Nephron (organoid): Measurements from ENCODE around the gene TH.
"Not testable (repeated sequence)": the region's sequence is repeated elsewhere in the genome, so short reads cannot be mapped to it uniquely, and the experiment has no call there.

ENCODE experiments used
- H3K27ac Mint-ChIP-seq, 3 experiments: 2 replicates each; pipeline ENCODE4 v1.8.0; 2020; ENCODE audit warnings: mixed read lengths in 3 of 3, mild to moderate bottlenecking in 2 of 3, moderate library complexity in 1 of 3
- H3K27me3 Mint-ChIP-seq: 2 replicates; pipeline ENCODE4 v1.8.0; 2021; ENCODE audit warnings: low read depth, mild to moderate bottlenecking, moderate library complexity, mixed read lengths
- H3K36me3 Mint-ChIP-seq: 2 replicates; pipeline ENCODE4 v1.8.0; 2020; ENCODE audit warnings: low read depth, mixed read lengths
- H3K4me1 Mint-ChIP-seq: 2 replicates; pipeline ENCODE4 v1.8.0; 2020; ENCODE audit warnings: mixed read lengths
- H3K4me3 Mint-ChIP-seq, 3 experiments: 2 replicates each; pipeline ENCODE4 v1.8.0; 2020; ENCODE audit warnings: mild to moderate bottlenecking in 3 of 3, mixed read lengths in 3 of 3, moderate library complexity in 2 of 3
- H3K9me3 Mint-ChIP-seq: 2 replicates; pipeline ENCODE4 v1.8.0; 2020; ENCODE audit warnings: mixed read lengths
- CTCF ChIP-seq, 3 experiments: fragments of 200-600 bp; sonication (generic); IDR thresholded peaks; one replicate each; pipeline ENCODE4 v1.5.0; 2021; ENCODE audit warnings: antibody characterized with exemption in 3 of 3; ENCODE audit not compliant: unreplicated experiment in 3 of 3

The TH gene

DNA sequence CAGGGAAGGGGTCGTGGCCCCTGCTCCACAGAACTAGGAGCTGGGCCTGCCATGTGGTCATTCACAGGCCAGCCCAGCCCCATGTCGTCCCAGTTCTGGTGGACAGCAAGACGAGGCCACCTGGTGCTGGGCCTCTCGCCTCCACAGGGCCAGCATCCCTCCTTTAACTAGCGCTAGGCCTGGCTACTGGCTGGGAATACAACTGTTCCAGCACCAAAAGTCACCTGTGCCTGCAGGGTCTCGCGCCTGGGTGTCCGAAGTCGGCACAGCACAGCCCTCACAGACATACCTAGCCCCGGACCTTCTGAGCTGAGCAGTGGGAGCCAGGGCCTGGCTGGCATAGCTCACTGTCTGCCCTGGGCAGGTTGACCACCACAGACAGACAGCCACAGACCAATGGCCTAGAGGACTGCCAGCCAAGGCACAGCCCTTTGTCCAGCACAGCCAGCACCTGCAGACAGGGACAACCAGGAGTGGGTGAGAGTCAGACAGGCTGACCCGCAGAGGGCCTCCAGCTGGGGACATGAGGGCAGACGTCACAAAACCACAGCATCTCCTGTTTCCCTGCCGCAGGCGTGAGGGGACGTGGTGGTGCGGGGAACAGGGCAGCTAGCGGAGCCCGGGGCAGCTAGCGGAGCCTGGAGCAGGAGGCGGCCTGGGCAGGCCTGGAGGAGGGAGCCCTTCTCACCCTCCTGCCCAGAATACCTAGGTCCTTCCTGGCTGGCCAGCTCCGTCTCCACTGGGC lies 27.2 kb upstream of the TH start:
- Mint-ChIP-seq H3K4me3 (no peak overlapping the region), H3K36me3 (no peaks in the 10 kb centered on the region), H3K27ac (no peak overlapping the region), H3K9me3 (peaks cover 5% of the 10 kb centered on the region), H3K27me3 (peaks cover 17% of the 10 kb centered on the region), H3K4me1 (no peaks in the 10 kb centered on the region)
- TF ChIP-seq CTCF (IDR thresholded peaks at IDR 0.05; ENCODE audit: unreplicated experiment in 3 of 3): no peak

- Mint-ChIP-seq H3K4me3 (no peak overlapping the region), H3K27ac (no peak overlapping the region), H3K36me3 (no peaks in the 10 kb centered on the region), H3K4me1 (no peaks in the 10 kb centered on the region), H3K27me3 (peaks cover 20% of the 10 kb centered on the region), H3K9me3 (peaks cover 5% of the 10 kb centered on the region)
- TF ChIP-seq CTCF (IDR thresholded peaks at IDR 0.05; ENCODE audit: unreplicated experiment in 3 of 3): no peak
Measured at GRCh38 chr11:2197771-2198520, 26.3 kb upstream of the TH start.

GRCh38 chr11:2196970-2197770 lies 25.6 kb upstream of the TH start:
- Mint-ChIP-seq H3K9me3 (peaks cover 5% of the 10 kb centered on the region), H3K4me1 (no peaks in the 10 kb centered on the region), H3K27ac (peak overlapping the region in 1 of 3 experiments; percentile 79), H3K27me3 (peaks cover 20% of the 10 kb centered on the region), H3K36me3 (no peaks in the 10 kb centered on the region), H3K4me3 (no peak overlapping the region)
- TF ChIP-seq CTCF (IDR thresholded peaks at IDR 0.05; ENCODE audit: unreplicated experiment in 3 of 3): peak; percentile 80 to 88 (median 84)

DNA sequence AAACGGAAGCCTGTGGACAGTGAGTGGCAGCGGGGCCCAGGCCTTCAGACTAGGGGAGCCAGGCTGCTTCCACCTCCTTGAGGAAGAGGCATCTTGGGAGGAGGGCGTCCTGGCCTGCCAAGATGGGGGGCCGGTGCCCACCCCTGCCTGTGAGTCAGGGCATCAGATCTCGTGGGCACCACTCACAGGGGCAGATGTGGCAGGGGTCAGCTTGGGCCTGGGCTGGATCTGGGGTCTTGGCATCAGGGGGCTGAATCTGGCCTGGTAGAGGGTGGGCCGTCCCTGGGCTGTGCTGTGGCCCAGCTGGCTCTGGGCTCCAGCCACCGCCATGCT lies 24.1 kb upstream of the TH start:
- Mint-ChIP-seq H3K4me1 (peaks cover 4% of the 10 kb centered on the region), H3K9me3 (no peaks in the 10 kb centered on the region), H3K27me3 (peaks cover 16% of the 10 kb centered on the region), H3K27ac (peak overlapping the region in 1 of 3 experiments; percentile 79), H3K4me3 (no peak overlapping the region), H3K36me3 (no peaks in the 10 kb centered on the region)
- no peak for TF ChIP-seq CTCF (IDR thresholded peaks at IDR 0.05; ENCODE audit: unreplicated experiment in 3 of 3)

- Mint-ChIP-seq H3K36me3 (no peaks in the 10 kb centered on the region), H3K9me3 (no peaks in the 10 kb centered on the region), H3K27ac (peak overlapping the region in 1 of 3 experiments; percentile 56), H3K4me3 (no peak overlapping the region), H3K27me3 (peaks cover 20% of the 10 kb centered on the region), H3K4me1 (peaks cover 8% of the 10 kb centered on the region)
- TF ChIP-seq CTCF (IDR thresholded peaks at IDR 0.05; ENCODE audit: unreplicated experiment in 3 of 3): peak; percentile 90 to 94 (median 92)
Measured at GRCh38 chr11:2194877-2195755, 23.5 kb upstream of the TH start.

DNA sequence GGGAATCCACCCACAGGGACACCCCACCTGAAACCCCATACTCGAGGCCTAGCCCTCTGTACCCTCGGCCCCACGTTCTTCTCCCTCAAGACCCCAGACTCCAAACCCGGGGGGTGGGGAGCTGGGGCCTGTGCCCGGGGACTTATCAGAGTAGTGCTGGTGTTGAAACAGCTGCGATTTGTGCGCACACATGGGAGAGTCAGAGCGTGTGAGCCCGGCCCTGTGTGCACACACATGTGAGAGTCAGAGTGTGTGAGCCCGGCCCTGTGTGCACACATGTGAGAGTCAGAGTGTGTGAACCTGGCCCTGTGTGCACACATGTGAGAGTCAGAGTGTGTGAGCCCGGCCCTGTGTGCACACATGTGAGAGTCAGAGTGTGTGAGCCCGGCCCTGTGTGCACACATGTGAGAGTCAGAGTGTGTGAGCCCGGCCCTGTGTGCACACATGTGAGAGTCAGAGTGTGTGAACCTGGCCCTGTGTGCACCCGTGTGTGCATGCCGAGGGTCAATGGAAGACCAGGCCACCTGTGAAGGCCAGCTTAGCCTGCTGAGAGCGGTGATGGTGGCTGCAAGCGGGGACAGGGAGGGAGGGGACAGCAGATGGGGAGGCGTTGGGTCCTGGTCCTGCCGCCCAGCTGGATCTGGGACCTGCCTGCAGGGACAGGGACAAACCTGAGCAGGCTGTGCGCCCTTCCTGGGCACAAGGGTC lies 22.4 kb upstream of the TH start:
- H3K27ac Mint-ChIP-seq, H3K4me3 Mint-ChIP-seq, H3K9me3 Mint-ChIP-seq, H3K36me3 Mint-ChIP-seq: not testable (repeated sequence)
- peaks cover 23% of the 10 kb centered on the region for H3K27me3 Mint-ChIP-seq
- peaks cover 12% of the 10 kb centered on the region for H3K4me1 Mint-ChIP-seq
